KMS-11 (cell line): ENCODE measurements around the gene ACADSB.

ENCODE experiments used
- H2AFZ ChIP-seq: fragments of 200-600 bp; sonication (generic); 2 replicates; pipeline ENCODE4 v1.6.1; 2016; ENCODE audit warnings: antibody characterized with exemption, mixed run types, low read depth
- H3K27ac ChIP-seq: fragments of 200-600 bp; sonication (generic); 2 replicates; pipeline ENCODE4 v1.6.1; 2016; ENCODE audit warnings: mild to moderate bottlenecking, mixed run types
- H3K27me3 ChIP-seq: fragments of 200-600 bp; sonication (generic); 2 replicates; pipeline ENCODE4 v1.6.1; 2017; ENCODE audit warnings: mild to moderate bottlenecking, low read depth, mixed run types, moderate library complexity; ENCODE audit not compliant: insufficient read depth
- H3K36me3 ChIP-seq: fragments of 200-600 bp; sonication (generic); 2 replicates; pipeline ENCODE4 v1.6.1; 2017; ENCODE audit warnings: mild to moderate bottlenecking, mixed run types; ENCODE audit not compliant: insufficient read depth
- H3K4me1 ChIP-seq: fragments of 200-600 bp; sonication (generic); 2 replicates; pipeline ENCODE4 v1.6.1; 2016; ENCODE audit warnings: mild to moderate bottlenecking, low read depth, mixed run types; ENCODE audit not compliant: poor library complexity, severe bottlenecking
- H3K4me2 ChIP-seq: fragments of 200-600 bp; sonication (generic); 2 replicates; pipeline ENCODE4 v1.7.0; 2016; ENCODE audit warnings: mild to moderate bottlenecking, mixed run types
- H3K4me3 ChIP-seq: fragments of 200-600 bp; sonication (generic); IDR thresholded peaks from 2 replicates; pipeline ENCODE4 v1.6.1; 2017; ENCODE audit warnings: low read depth, low read length, mixed read lengths; ENCODE audit not compliant: insufficient read depth
- H3K79me2 ChIP-seq: fragments of 200-600 bp; sonication (generic); 2 replicates; pipeline ENCODE4 v1.6.1; 2016; ENCODE audit warnings: low read depth, mixed run types; ENCODE audit not compliant: insufficient read depth
- H3K9ac ChIP-seq: fragments of 200-600 bp; sonication (generic); 2 replicates; pipeline ENCODE4 v1.6.1; 2016; ENCODE audit warnings: mild to moderate bottlenecking, mixed run types
- H4K20me1 ChIP-seq: fragments of 200-600 bp; sonication (generic); 2 replicates; pipeline ENCODE4 v1.6.1; 2016; ENCODE audit warnings: mild to moderate bottlenecking, mixed run types; ENCODE audit not compliant: insufficient read depth
- CTCF ChIP-seq: fragments of 200-600 bp; sonication (generic); conservative IDR thresholded peaks from 2 replicates; pipeline ENCODE4 v1.6.1; 2017; ENCODE audit warnings: low read depth, mild to moderate bottlenecking, antibody characterized with exemption, low read length, moderate library complexity, mixed read lengths

ACADSB gene

GRCh38 chr10:123087348-123087747 lies 78.5 kb downstream of the ACADSB start:
- H3K4me2 ChIP-seq = no peak overlapping the region
- H3K27ac ChIP-seq = no peak overlapping the region
- no peak overlapping the region for H3K4me3 ChIP-seq
- H2AFZ ChIP-seq = no peak overlapping the region
- H3K36me3 ChIP-seq = no peaks in the 10 kb centered on the region
- no peaks in the 10 kb centered on the region for H3K4me1 ChIP-seq
- no peaks in the 10 kb centered on the region for H3K79me2 ChIP-seq
- no peak overlapping the region for H3K9ac ChIP-seq
- TF ChIP-seq CTCF = no peak
- H4K20me1 ChIP-seq = no peaks in the 10 kb centered on the region
- no peaks in the 10 kb centered on the region for H3K27me3 ChIP-seq

GRCh38 chr10:123087786-123088185 lies 79.0 kb downstream of the ACADSB start:
- no peaks in the 10 kb centered on the region for H3K27me3 ChIP-seq
- H4K20me1 ChIP-seq = no peaks in the 10 kb centered on the region
- no peak overlapping the region for H2AFZ ChIP-seq
- no peak overlapping the region for H3K4me2 ChIP-seq
- no peak overlapping the region for H3K9ac ChIP-seq
- no peaks in the 10 kb centered on the region for H3K36me3 ChIP-seq
- H3K27ac ChIP-seq = no peak overlapping the region
- no peak overlapping the region for H3K4me3 ChIP-seq
- no peaks in the 10 kb centered on the region for H3K79me2 ChIP-seq
- no peaks in the 10 kb centered on the region for H3K4me1 ChIP-seq
- TF ChIP-seq CTCF = no peak

DNA sequence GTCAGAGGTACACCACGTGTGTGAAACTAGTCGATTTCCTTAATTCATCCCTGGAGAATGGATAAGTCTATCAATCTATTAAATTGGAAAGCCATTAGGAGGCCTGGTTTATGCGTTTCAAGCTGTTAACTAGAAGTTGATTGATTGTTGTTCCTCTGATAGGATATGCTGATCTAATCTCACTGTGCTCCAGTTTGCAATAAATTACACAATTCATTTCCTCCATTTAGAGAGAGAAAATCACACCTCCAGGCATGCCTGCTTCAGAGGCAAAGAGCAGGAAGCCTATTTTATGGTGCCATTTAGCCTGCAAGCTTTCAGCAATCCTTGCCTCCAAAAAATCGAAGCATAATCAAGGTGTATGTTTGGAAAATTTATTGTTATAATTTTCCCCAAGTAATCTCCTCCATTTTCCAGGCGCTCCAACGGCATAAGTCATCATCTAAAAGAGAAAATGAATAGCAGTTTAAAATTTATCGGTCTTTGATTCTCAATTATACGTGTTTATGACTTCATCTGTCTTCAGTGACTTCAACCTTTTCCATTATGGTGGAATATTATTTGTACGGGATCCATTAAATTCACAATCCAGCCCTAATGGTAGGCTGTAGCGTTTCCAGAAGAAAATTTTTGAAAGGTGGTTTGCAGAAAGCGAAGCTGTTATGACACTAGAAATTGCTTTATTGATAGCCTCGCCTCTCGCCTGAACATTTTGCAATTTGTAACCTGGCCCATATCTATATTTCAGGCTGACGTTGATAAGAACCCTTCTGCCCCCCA lies 84.0 kb downstream of the ACADSB start:
- no peaks in the 10 kb centered on the region for H3K27me3 ChIP-seq
- H3K36me3 ChIP-seq = no peaks in the 10 kb centered on the region
- H3K4me3 ChIP-seq = no peak overlapping the region
- no peak for TF ChIP-seq CTCF
- H4K20me1 ChIP-seq = no peaks in the 10 kb centered on the region
- no peaks in the 10 kb centered on the region for H3K4me1 ChIP-seq
- H2AFZ ChIP-seq = no peak overlapping the region
- H3K9ac ChIP-seq = no peak overlapping the region
- no peak overlapping the region for H3K4me2 ChIP-seq
- no peak overlapping the region for H3K27ac ChIP-seq
- H3K79me2 ChIP-seq = no peaks in the 10 kb centered on the region

DNA sequence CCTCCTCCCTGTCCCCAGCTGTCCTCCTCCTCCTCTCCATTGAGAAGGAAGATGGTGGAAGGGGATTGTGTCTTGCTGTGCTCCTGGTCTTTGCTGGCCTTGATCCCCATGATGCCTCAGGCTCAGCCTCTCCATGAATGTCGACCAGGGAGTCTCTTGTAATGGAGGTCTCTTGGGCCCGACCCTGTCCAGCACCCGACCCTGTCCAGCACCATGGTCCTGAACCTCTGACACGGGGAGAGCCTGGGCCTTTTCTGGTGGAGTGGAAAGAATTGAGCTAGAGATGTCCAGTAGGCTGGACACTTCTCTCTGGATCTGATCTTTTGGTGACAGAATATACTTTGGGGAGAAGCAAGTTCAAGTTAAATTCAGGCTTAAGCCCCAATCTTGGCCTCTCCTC lies 84.7 kb downstream of the ACADSB start:
- no peak for TF ChIP-seq CTCF

More for the DNA sequence above, 84.7 kb downstream of the ACADSB start:
- H3K9ac ChIP-seq = no peak overlapping the region
- H4K20me1 ChIP-seq = no peaks in the 10 kb centered on the region
- H3K4me3 ChIP-seq = no peak overlapping the region
- H3K27me3 ChIP-seq = no peaks in the 10 kb centered on the region
- H3K79me2 ChIP-seq = no peaks in the 10 kb centered on the region
- H3K4me1 ChIP-seq = no peaks in the 10 kb centered on the region
- no peak overlapping the region for H2AFZ ChIP-seq
- no peaks in the 10 kb centered on the region for H3K36me3 ChIP-seq
- no peak overlapping the region for H3K4me2 ChIP-seq
- no peak overlapping the region for H3K27ac ChIP-seq
